ENCODE results near the gene DPAGT1. TPM values are rescaled to one million over a fixed set of nuclear protein-coding genes. Genes with fewer than 3 reads are reported as not detected.
"Not testable (repeated sequence)": the region's sequence is repeated elsewhere in the genome, so short reads cannot be mapped to it uniquely, and the experiment has no call there.

Gene DPAGT1
- polyA plus RNA-seq, 1 donor, result 28.9 TPM

- no peak for DNase-seq
These were observed 7.5 kb downstream of the DPAGT1 start for GRCh38 chr11:119093942-119094815.

- DNase-seq, result no peak
These were observed 8.5 kb downstream of the DPAGT1 start for GRCh38 chr11:119092880-119093842.

DNA sequence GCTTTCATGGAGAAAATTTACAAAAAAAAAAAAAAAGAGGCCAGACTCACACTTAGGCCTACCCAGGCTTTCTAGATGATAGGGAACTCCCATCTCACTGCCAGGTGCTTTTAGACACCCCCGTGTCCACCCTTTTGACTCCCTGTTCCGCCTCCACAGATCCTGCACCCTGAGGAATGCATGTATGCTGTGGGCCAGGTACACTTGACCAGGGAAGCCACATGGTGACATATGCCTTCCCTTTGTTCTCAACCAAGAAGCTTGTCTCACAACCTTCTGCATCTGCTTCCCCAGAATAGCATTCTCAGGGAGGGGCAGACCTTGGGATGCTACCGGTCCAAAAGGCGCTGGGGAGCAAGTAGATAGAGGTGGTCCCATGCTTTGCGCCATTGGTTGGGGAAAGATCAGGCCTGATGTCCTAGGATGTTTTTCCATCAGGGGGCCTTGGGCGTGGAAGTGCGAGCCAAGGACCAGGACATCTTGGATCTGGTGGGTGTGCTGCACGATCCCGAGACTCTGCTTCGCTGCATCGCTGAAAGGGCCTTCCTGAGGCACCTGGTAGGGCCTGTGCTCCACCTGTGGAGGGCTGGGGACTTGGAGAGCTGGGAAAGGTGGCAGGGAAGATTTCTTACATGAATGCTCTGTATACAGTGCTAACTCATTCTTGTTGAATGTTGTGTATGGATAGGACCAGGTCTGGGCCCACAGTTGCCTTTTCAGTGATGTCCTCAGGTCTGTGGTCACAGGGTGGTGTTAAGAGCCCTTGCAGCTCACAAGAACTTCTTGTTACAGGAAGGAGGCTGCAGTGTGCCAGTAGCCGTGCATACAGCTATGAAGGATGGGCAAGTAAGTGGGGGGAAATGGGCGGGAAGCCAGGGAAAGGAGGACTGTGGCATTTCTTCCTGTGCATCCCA is 9.4 kb downstream of the DPAGT1 start:
- no peak for DNase-seq

- peak; percentile 59 for DNase-seq
These were observed 10.5 kb downstream of the DPAGT1 start for GRCh38 chr11:119091178-119091577.

DNA sequence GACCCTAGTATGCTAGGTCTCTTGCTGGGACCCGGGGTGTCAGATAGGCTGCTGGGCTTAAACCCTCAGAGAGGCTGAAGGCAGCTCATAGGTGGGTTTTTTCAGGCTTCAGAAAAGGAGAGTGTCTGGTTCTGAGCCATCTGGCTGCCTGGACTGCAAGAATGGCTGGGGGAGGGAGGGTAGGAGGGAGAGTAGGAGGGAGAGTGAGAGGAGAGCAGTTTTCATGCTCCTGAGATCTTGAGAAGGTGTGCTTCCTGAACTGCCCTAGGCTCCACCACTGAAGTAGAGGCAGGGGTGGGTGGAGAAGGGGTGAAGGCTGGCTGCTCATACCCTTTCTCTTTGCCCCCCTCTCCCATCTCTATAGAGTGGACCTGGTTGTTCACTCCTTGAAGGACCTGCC is 12.3 kb downstream of the DPAGT1 start:
- no peak for DNase-seq

GRCh38 chr11:119088406-119088805 is 13.2 kb downstream of the DPAGT1 start:
- DNase-seq, result no peak

- DNase-seq, result no peak
These were observed 13.9 kb downstream of the DPAGT1 start for GRCh38 chr11:119087747-119088241.

- no peak for DNase-seq
These were observed 14.5 kb downstream of the DPAGT1 start for GRCh38 chr11:119087123-119087522.

GRCh38 chr11:119085437-119085847 is 16.2 kb downstream of the DPAGT1 start:
- no peak for DNase-seq

- peak; percentile 97 for DNase-seq
These were observed 16.8 kb downstream of the DPAGT1 start, which contains the start of gene HMBS for GRCh38 chr11:119084663-119085436. Gene HMBS, plus strand, starts transcription at chr11:119084881. Its CDS starts 153 bp downstream, at chr11:119085034.

GRCh38 chr11:119081682-119082260 is 19.9 kb downstream of the DPAGT1 start:
- DNase-seq, result no peak

GRCh38 chr11:119078675-119079420 is 22.8 kb downstream of the DPAGT1 start:
- DNase-seq, result no peak

DNA sequence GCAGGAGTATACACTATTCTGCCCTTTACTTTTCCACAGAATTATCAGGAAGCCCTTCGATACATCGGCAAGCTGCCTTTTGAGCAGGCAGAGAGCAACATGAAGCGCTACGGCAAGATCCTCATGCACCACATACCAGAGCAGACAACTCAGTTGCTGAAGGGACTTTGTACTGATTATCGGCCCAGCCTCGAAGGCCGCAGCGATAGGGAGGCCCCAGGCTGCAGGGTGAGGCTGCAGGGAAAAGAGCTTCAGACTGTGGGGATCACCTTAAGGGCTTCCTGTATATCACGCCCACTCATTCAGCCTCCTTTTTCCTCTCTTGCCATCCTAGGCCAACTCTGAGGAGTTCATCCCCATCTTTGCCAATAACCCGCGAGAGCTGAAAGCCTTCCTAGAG is 23.8 kb downstream of the DPAGT1 start:
- DNase-seq, result no peak

- DNase-seq, result peak; percentile 97
These were observed 34.1 kb downstream of the DPAGT1 start, which contains the start of gene VPS11 for GRCh38 chr11:119067371-119068222. Gene VPS11, plus strand, starts transcription at chr11:119067818. Its CDS starts 6 bp downstream, at chr11:119067824.

DNA sequence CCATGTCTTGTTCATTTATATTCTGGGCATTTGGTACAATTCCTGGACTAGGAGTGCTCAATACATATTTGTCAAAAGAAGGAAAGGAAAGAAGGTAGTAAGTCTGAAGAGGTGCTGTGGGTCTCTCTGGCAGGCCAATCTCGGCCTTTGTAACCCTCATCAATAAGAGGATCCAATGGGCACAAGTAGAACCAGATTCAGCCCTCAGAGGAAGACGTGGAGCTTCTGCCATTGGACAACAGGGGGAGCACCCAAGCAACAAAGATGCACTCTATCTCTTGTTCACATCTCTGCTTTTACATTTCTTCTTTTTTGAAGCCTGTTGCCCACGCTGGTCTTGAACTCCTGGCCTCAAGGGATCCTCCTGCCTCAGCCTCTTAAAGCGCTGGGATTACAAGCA is 36.3 kb downstream of the DPAGT1 start:
- DNase-seq, result no peak

DNA sequence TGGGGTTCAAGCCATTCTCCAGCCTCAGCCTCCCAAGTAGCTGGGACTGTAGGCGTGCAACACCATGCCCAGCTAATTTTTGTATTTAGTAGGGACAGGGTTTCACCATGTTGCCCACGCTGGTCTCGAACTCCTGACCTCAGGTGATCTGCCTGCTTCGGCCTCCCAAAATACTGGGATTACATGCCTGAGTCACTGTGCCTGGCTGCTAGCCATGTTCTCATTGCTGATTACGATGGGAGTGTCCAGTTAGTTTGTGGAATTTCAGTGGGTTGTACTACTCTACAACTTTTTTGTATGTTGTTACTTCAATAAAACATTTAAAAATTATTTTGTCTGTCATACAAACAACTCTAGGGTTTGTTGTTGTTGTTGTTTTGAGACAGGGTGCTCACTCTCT is 38.9 kb downstream of the DPAGT1 start:
- no peak for DNase-seq

GRCh38 chr11:119061256-119061655 is 40.4 kb downstream of the DPAGT1 start:
- DNase-seq, result no peak

DNA sequence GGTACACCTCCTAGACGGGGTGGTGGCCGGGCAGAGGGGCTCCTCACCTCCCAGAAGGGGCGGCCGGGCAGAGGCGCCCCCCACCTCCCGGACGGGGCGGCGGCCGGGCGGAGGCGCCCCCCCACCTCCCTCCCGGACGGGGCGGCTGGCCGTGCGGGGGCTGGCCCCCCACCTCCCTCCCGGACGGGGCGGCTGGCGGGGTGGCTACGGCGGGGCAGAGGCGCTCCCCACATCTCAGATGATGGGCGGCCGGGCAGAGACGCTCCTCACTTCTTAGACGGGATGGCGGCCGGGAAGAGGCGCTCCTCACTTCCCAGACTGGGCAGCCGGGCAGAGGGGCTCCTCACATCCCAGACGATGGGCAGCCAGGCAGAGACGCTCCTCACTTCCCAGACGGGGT is 42.5 kb downstream of the DPAGT1 start:
- DNase-seq, result not testable (repeated sequence)
